ENCODE data around the gene ITGA11. TPM values are rescaled to one million over a fixed set of nuclear protein-coding genes. Genes with fewer than 3 reads are reported as not detected.

Gene ITGA11
- total and polyA plus RNA-seq, 2 donors: 2.9 to 16.6 TPM

DNA sequence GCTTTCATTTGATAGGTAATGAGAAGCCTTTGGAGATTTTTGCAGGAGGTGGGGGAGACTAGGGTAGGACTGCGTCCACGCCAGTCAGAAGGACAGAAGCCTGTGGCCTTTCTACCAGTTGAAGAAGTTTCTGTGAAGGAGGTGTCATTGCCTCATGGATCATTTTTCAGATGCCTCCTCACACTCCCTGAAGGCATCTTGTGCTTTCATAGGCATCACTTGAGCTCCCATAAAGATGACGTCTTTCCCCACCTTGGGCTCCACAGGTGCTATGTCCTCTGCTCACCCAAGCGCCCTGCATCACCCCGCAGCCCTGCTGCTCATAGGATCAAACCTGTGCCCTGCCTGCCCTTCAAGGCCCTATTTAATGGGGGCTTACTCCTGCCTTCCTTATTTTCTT is 7.5 kb upstream of the ITGA11 start:
- Histone ChIP-seq H3K27ac (ENCODE audit: low read depth) (no peak overlapping the region), H3K4me3 (ENCODE audit: low read depth, low read length) (no peak overlapping the region), H3K36me3 (ENCODE audit: insufficient read depth) (no peaks in the 10 kb centered on the region), H3K4me1 (ENCODE audit: insufficient read depth) (no peaks in the 10 kb centered on the region)
- WGBS: 95% methylated on average over 5 of the region's 5 CpGs
- DNase-seq (ENCODE audit: extremely low spot score): no peak

DNA sequence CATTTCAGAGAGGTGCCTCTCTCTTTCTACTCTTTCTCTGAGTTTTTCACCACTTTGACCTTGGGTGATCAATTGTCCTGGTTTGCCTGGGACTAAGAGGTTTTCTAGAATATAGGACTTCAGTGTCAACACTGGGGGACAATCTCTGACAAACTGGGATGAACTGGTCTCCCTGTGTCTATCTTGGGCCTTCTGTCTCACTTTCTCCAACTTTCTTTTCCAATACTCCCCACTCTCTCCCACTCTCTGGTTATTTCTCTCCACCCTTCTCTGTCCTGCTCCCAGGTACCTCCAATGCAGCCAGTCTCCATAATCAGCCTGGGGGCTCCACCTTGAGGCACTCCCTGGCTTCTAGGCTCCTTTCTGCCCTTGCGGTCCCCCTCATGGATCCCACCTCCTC is 4.7 kb upstream of the ITGA11 start:
- Histone ChIP-seq H3K36me3 (ENCODE audit: insufficient read depth) (no peaks in the 10 kb centered on the region), H3K27ac (ENCODE audit: low read depth) (no peak overlapping the region), H3K4me1 (ENCODE audit: insufficient read depth) (no peaks in the 10 kb centered on the region), H3K4me3 (ENCODE audit: low read depth, low read length) (no peak overlapping the region)
- 58% methylated on average over 1 of the region's 1 CpG for WGBS
- DNase-seq (ENCODE audit: extremely low spot score): no peak

DNA sequence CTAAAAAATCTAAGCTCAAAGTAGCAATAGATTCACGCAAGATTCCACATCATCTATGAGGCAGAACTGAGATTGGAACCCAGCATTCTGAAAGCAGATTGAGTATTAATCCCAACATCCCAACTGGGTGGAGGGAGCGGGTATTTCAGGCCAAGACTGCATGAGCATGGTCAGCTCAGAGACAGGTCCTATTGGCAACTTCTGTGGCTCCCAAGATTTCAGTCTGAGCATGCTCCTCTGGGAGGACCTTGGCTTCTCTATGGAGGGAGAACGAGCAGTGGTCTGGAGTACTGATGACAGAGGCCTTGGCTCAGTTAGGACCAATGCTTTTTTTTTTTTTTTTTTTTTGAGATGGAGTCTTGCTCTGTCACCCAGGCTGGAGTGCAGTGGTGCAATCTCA is 4.0 kb upstream of the ITGA11 start:
- no peak overlapping the region for H3K27ac ChIP-seq (ENCODE audit: low read depth)
- DNase-seq (ENCODE audit: extremely low spot score): no peak
- no peak overlapping the region for H3K4me3 ChIP-seq (ENCODE audit: low read depth, low read length)
- WGBS: 71% methylated on average over 3 of the region's 3 CpGs
- no peaks in the 10 kb centered on the region for H3K4me1 ChIP-seq (ENCODE audit: insufficient read depth)
- H3K36me3 ChIP-seq (ENCODE audit: insufficient read depth): no peaks in the 10 kb centered on the region

GRCh38 chr15:68434021-68434420 is 2.1 kb upstream of the ITGA11 start:
- no peaks in the 10 kb centered on the region for H3K36me3 ChIP-seq (ENCODE audit: insufficient read depth)
- no peak for DNase-seq (ENCODE audit: extremely low spot score)
- WGBS: 84% methylated on average over 6 of the region's 6 CpGs
- H3K4me3 ChIP-seq (ENCODE audit: low read depth, low read length): no peak overlapping the region
- no peak overlapping the region for H3K27ac ChIP-seq (ENCODE audit: low read depth)
- H3K4me1 ChIP-seq (ENCODE audit: insufficient read depth): no peaks in the 10 kb centered on the region

DNA sequence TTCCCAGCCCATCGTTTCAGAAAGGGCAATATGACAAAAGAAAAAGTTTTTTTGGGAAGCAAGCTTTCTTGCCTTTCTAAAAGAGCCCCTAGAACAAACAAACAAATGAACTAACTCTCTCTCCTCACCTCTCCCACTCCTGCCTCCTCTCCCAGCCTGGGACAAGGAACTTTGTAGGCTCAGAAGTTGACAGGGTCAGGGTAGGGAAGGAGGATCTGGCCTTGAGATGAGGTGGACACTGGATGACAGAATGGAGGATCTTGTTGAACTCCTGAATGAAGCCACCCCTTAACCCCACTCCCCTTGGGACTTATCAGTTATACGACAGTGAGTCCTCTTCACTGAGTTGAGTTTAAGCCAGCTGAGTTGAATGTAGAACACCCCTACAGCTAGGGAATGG is 1.6 kb upstream of the ITGA11 start:
- Histone ChIP-seq H3K27ac (ENCODE audit: low read depth) (no peak overlapping the region), H3K4me3 (ENCODE audit: low read depth, low read length) (no peak overlapping the region), H3K36me3 (ENCODE audit: insufficient read depth) (no peaks in the 10 kb centered on the region), H3K4me1 (ENCODE audit: insufficient read depth) (no peaks in the 10 kb centered on the region)
- WGBS: 64% methylated on average over 2 of the region's 2 CpGs
- DNase-seq (ENCODE audit: extremely low spot score): no peak

DNA sequence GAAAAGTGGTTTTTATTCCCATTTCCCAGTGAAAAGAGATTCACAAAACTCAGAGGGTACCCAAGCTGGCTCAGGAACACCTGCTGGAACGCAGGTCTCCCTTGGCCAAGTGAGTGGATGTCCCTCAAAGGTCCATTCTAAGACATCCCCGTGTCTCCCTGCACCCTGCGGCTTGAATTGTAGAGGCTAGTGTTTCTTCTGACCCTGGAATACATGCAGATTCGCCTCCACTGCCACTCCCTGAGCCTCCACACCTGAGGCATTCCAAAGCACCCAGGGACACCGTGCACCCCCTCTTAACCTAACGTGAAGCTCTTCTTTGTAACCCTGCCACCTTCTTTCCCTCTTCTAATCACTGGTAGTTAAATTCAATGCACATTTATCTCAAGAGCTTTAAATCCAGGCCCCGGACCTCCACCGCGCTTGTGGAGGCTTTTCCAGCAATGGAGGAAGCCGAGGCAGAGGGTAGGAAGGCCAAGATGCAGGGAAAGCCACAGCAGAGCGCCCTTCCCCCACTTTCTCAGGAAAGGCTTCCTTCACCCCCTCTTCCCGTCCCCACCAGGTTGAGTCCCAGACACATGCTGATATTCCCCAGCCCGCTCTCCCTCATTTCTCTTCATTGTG is 590 bp upstream of the ITGA11 start:
- Histone ChIP-seq H3K4me3 (ENCODE audit: low read depth, low read length) (no peak overlapping the region), H3K27ac (ENCODE audit: low read depth) (no peak overlapping the region), H3K4me1 (ENCODE audit: insufficient read depth) (no peaks in the 10 kb centered on the region), H3K36me3 (ENCODE audit: insufficient read depth) (no peaks in the 10 kb centered on the region)
- DNase-seq (ENCODE audit: extremely low spot score): no peak
- 64% methylated on average over 13 of the region's 13 CpGs for WGBS

- 3% methylated on average over 69 of the region's 69 CpGs for WGBS
- H3K4me1 ChIP-seq (ENCODE audit: insufficient read depth): no peaks in the 10 kb centered on the region
- DNase-seq (ENCODE audit: extremely low spot score): no peak
Observed at GRCh38 chr15:68431037-68431791, 749 bp downstream of the ITGA11 start.

DNA sequence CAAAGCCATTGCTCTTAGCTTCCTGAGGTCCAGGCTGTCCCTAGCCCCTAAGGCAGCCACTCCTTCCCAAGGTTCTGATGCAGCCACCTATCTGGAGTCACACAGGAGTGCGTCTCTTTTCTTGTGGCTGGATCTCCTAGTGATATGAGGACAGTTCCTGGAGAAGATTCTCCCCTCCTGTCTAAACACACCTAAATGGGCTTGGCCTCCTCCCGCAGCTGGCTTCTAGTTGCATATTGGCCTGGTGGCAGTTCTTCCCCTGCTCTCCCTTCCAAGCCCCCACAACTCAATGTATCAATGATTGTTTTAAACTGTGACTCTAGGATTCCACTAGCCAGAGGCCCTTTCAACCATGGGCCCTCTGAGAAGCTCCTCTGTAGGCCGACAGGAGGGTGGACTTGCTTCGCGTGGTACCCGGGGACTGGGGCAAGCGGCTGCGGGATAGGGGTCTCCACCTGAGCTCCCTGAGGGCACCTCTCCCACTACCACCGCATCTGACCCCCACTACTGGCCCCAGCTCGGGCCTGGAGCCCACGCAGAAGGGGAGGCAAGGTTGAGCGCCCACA is 1.4 kb downstream of the ITGA11 start:
- H3K36me3 ChIP-seq (ENCODE audit: insufficient read depth): no peaks in the 10 kb centered on the region
- H3K27ac ChIP-seq (ENCODE audit: low read depth): no peak overlapping the region

More at GRCh38 chr15:68431037-68431791, 749 bp downstream of the ITGA11 start:
- peak overlapping the region; percentile 7 for H3K27ac ChIP-seq (ENCODE audit: low read depth)
- H3K36me3 ChIP-seq (ENCODE audit: insufficient read depth): no peaks in the 10 kb centered on the region
- peak overlapping the region; percentile 51 for H3K4me3 ChIP-seq (ENCODE audit: low read depth, low read length)

DNA sequence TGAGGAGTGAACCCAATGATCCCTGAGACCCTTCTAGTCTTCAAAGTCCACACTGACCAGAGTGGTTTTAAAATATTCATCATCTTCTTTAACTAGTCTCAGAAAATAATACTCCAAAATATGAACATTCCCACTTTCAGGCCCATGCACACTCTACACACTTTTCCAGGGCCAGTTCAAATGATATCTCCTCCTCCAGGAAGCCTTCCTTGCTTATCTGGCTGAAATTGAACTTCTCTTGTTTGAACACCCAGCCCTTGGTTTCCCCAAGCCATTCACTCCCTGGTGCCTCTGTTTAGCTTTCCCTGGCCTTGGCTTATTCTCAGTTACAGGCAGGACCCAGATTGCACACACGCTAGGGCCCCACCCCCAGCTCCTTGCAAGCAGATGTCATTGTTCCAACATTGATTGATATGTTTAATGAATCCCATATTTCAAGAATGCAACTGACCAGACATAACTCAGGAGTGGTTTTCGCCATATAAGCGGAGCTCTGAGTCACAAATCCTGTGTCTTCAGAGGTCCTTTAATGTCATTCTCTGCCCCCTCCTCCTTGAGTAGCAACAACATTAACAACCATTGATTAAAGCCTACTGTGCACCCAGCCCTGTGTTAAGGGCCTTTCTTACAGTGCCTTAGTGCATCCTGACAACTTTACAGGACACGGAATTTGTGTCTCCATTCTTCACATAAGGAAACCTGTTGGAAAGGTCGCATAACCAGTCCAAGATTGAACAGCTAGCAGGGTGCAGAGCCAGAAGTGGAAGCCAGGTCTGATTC is 2.1 kb downstream of the ITGA11 start:
- 96% methylated on average over 5 of the region's 5 CpGs for WGBS
- no peaks in the 10 kb centered on the region for H3K4me1 ChIP-seq (ENCODE audit: insufficient read depth)
- DNase-seq (ENCODE audit: extremely low spot score): no peak
- H3K36me3 ChIP-seq (ENCODE audit: insufficient read depth): no peaks in the 10 kb centered on the region
- H3K27ac ChIP-seq (ENCODE audit: low read depth): no peak overlapping the region
- no peak overlapping the region for H3K4me3 ChIP-seq (ENCODE audit: low read depth, low read length)

More for the DNA sequence above, 1.4 kb downstream of the ITGA11 start:
- H3K4me1 ChIP-seq (ENCODE audit: insufficient read depth): no peaks in the 10 kb centered on the region
- peak overlapping the region; percentile 51 for H3K4me3 ChIP-seq (ENCODE audit: low read depth, low read length)
- DNase-seq (ENCODE audit: extremely low spot score): no peak
- 63% methylated on average over 12 of the region's 12 CpGs for WGBS

DNA sequence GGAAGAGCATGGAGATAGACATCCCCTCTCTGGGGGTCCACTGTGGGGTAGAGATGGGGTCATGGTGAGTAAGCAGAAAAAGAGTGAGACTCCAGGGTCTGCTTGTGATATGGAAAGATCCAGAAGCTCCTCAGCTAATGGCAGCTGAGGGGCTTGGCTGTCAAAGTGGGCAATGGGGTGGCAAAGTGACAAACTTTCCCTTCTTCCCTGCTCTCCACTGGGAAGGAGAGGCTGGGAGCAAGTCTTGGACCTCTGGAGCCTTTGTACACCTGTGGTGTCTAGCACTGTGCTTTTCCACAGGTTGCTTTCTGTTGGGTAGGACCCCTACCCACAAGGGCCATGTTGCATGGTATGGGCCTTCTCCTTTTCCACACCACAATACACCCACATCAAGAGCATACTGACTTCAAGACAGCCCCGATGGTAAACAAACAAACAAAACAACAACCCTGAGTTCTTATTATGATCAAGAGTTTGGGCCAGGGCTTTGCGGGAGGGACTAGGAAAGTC is 3.5 kb downstream of the ITGA11 start:
- H3K4me3 ChIP-seq (ENCODE audit: low read depth, low read length): no peak overlapping the region
- DNase-seq (ENCODE audit: extremely low spot score): no peak
- no peak overlapping the region for H3K27ac ChIP-seq (ENCODE audit: low read depth)
- H3K36me3 ChIP-seq (ENCODE audit: insufficient read depth): no peaks in the 10 kb centered on the region
- 93% methylated on average over 2 of the region's 2 CpGs for WGBS
- H3K4me1 ChIP-seq (ENCODE audit: insufficient read depth): no peaks in the 10 kb centered on the region

DNA sequence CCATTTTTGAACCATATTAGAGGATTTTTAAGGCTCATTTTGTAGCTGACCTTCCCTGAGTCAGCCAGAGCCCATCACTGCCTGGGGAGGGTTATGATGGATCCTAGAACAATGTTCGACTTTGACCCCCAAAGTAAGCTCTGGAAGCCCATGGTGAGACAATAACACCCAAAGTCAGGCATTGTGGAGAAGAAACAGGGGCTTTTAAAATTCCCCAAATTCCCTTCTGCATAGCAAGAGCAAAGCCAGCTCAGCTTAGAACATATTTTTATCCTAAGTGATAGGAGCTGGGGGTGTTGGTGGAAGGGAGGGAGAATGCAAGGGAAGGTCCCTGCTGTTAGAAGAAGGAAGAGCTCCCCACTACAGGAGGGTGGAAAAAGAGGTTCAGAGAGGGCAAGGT is 4.0 kb downstream of the ITGA11 start:
- WGBS: 95% methylated on average over 1 of the region's 1 CpG
- DNase-seq (ENCODE audit: extremely low spot score): no peak
- no peaks in the 10 kb centered on the region for H3K4me1 ChIP-seq (ENCODE audit: insufficient read depth)
- no peak overlapping the region for H3K4me3 ChIP-seq (ENCODE audit: low read depth, low read length)
- H3K36me3 ChIP-seq (ENCODE audit: insufficient read depth): no peaks in the 10 kb centered on the region
- H3K27ac ChIP-seq (ENCODE audit: low read depth): no peak overlapping the region

- Histone ChIP-seq H3K4me1 (ENCODE audit: insufficient read depth) (no peaks in the 10 kb centered on the region), H3K36me3 (ENCODE audit: insufficient read depth) (no peaks in the 10 kb centered on the region), H3K4me3 (ENCODE audit: low read depth, low read length) (no peak overlapping the region), H3K27ac (ENCODE audit: low read depth) (no peak overlapping the region)
- WGBS: 60% methylated on average over 3 of the region's 3 CpGs
- no peak for DNase-seq (ENCODE audit: extremely low spot score)
Observed at GRCh38 chr15:68427366-68427765, 4.6 kb downstream of the ITGA11 start.

DNA sequence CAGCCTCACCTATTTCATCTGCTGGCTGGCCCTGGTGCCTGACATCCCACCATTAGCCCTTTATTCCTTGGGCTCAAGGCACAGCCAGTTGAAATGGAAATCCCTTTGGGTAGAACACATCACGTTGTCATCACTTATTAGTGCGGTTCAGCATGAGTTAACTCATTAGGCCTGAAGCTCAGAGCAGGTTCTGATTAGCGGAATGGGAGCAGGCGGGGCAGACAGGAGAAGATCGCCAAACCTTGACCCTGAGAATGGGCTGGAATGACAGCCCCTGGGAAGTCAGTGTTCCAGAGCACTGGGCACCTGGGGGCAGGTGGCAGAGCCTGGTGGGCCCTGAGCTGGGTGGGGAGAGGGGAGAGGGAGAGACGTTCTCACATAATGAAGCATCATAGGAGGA is 5.8 kb downstream of the ITGA11 start:
- no peaks in the 10 kb centered on the region for H3K4me1 ChIP-seq (ENCODE audit: insufficient read depth)
- 93% methylated on average over 6 of the region's 6 CpGs for WGBS
- no peak for DNase-seq (ENCODE audit: extremely low spot score)
- no peak overlapping the region for H3K27ac ChIP-seq (ENCODE audit: low read depth)
- no peaks in the 10 kb centered on the region for H3K36me3 ChIP-seq (ENCODE audit: insufficient read depth)
- H3K4me3 ChIP-seq (ENCODE audit: low read depth, low read length): no peak overlapping the region
